ENCODE measurements around the gene GRK5. TPM values are rescaled to one million over a fixed set of nuclear protein-coding genes. Genes with fewer than 3 reads are reported as not detected.

GRK5 gene
- polyA plus RNA-seq, 1 donor from 2014 or later: 34.9 TPM

DNA sequence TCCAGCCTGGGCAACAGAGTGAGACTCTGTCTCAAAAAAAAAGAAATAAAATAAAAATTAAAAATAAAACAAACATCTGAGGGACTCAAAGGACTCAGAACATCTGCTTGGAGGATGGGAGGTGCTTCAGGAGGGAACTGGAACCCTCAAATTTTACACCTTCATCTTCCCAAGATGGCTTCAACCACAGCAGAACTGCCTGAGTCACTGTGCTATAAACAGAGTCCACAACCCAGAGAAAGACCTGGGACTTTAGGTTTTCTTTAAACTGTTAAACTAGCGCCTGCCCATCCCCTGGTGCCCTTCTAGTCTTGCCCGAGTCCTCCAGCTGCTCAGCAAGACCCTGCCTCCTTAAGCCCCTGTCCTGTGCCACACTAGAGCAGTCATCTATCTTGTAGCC lies 294.3 kb downstream of the GRK5 start:
- no peak for TF ChIP-seq SMC3 (conservative IDR thresholded peaks at IDR 0.05; ENCODE audit: poor library complexity)
- no peak for TF ChIP-seq EZH2 (IDR thresholded peaks at IDR 0.05; ENCODE audit: borderline replicate concordance, insufficient read depth, low read length, poor library complexity, severe bottlenecking)
- H3K4me2 ChIP-seq (ENCODE audit: low read length): no peak overlapping the region
- H3K79me2 ChIP-seq (replicated peaks; ENCODE audit: insufficient read depth, low read length): no peaks in the 10 kb centered on the region
- no peaks in the 10 kb centered on the region for H3F3A ChIP-seq (ENCODE audit: insufficient read depth, low read length, poor library complexity, severe bottlenecking)
- no peak overlapping the region for H3K9ac ChIP-seq (ENCODE audit: low read length)
- no peaks in the 10 kb centered on the region for H3K9me2 ChIP-seq (ENCODE audit: insufficient read depth, low read length)
- no peak overlapping the region for H3K4me3 ChIP-seq (ENCODE audit: low read length)
- H3K36me3 ChIP-seq (ENCODE audit: insufficient read depth, low read length): no peaks in the 10 kb centered on the region
- no peaks in the 10 kb centered on the region for H4K20me1 ChIP-seq (ENCODE audit: insufficient read depth)
- H3K27ac ChIP-seq (ENCODE audit: low read length): no peak overlapping the region
- H2AFZ ChIP-seq (ENCODE audit: low read depth, low read length): no peak overlapping the region
- no peaks in the 10 kb centered on the region for H3K27me3 ChIP-seq (ENCODE audit: insufficient read depth, low read depth, low read length)
- H3K9me3 ChIP-seq (ENCODE audit: low read length): no peaks in the 10 kb centered on the region

DNA sequence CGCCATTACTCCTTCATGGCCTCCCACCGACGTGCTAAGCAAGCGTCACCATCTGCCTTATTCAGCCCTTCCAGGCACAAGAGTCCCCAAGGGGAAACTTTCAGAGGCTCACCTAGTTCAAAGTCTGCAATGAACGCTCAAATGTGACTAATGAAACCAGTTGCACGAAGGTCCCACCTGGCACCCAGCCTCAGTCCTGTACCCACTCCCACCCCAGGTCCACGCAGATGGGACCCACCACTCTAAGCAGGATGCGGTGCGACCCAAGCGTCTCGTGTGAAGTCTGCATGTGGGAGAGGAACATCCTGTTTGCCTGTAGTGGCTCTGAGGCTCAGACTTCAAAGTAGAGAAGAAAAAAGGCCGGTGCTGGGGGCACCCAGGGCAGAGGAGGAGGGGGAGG lies 294.8 kb downstream of the GRK5 start:
- Histone ChIP-seq H3K9ac (ENCODE audit: low read length) (no peak overlapping the region), H3K4me3 (ENCODE audit: low read length) (no peak overlapping the region), H3F3A (ENCODE audit: insufficient read depth, low read length, poor library complexity, severe bottlenecking) (no peaks in the 10 kb centered on the region), H3K9me2 (ENCODE audit: insufficient read depth, low read length) (no peaks in the 10 kb centered on the region), H3K27me3 (ENCODE audit: insufficient read depth, low read depth, low read length) (no peaks in the 10 kb centered on the region), H3K79me2 (replicated peaks; ENCODE audit: insufficient read depth, low read length) (no peaks in the 10 kb centered on the region), H4K20me1 (ENCODE audit: insufficient read depth) (no peaks in the 10 kb centered on the region), H3K27ac (ENCODE audit: low read length) (no peak overlapping the region), H2AFZ (ENCODE audit: low read depth, low read length) (no peak overlapping the region), H3K9me3 (ENCODE audit: low read length) (no peaks in the 10 kb centered on the region), H3K4me2 (ENCODE audit: low read length) (no peak overlapping the region), H3K36me3 (ENCODE audit: insufficient read depth, low read length) (no peaks in the 10 kb centered on the region)
- TF ChIP-seq EZH2 (IDR thresholded peaks at IDR 0.05; ENCODE audit: borderline replicate concordance, insufficient read depth, low read length, poor library complexity, severe bottlenecking) (no peak), POLR2AphosphoS5 (IDR thresholded peaks at IDR 0.05) (no peak), EP300 (conservative IDR thresholded peaks at IDR 0.05; ENCODE audit: poor library complexity, severe bottlenecking) (no peak)
- TF ChIP-seq, protein P1, sequence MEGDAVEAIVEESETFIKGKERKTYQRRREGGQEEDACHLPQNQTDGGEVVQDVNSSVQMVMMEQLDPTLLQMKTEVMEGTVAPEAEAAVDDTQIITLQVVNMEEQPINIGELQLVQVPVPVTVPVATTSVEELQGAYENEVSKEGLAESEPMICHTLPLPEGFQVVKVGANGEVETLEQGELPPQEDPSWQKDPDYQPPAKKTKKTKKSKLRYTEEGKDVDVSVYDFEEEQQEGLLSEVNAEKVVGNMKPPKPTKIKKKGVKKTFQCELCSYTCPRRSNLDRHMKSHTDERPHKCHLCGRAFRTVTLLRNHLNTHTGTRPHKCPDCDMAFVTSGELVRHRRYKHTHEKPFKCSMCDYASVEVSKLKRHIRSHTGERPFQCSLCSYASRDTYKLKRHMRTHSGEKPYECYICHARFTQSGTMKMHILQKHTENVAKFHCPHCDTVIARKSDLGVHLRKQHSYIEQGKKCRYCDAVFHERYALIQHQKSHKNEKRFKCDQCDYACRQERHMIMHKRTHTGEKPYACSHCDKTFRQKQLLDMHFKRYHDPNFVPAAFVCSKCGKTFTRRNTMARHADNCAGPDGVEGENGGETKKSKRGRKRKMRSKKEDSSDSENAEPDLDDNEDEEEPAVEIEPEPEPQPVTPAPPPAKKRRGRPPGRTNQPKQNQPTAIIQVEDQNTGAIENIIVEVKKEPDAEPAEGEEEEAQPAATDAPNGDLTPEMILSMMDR (IDR thresholded peaks at IDR 0.05; ENCODE audit: poor library complexity, severe bottlenecking): no peak

DNA sequence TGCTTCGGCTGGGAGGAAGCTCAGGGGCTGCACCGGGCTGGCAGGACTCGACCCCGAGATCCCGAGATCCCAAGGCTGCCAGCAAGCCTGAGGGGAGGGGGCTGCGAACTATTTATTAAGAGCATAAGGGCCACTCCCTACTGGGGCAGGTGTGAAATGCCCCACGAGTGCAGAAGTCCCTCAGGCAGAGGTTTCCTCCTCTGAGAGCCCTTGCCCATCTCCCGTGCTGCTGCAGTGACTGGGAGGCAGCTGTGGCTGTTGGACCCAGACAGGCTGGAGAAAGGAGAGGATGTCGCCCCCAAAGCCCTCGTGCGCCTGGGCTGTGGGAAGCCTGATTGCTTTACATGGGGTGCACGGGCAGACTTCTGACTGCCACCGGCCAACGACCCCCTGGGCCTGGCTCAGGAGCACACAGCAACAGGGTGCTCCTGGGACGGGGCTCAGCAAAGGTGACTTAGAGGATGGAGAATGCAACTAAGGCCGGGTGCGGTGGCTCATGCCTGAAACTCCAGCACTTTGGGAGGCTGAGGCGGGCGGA lies 295.3 kb downstream of the GRK5 start:
- Histone ChIP-seq H3K36me3 (ENCODE audit: insufficient read depth, low read length) (no peaks in the 10 kb centered on the region), H3K27me3 (ENCODE audit: insufficient read depth, low read depth, low read length) (no peaks in the 10 kb centered on the region), H4K20me1 (ENCODE audit: insufficient read depth) (no peaks in the 10 kb centered on the region), H3K9ac (ENCODE audit: low read length) (no peak overlapping the region), H2AFZ (ENCODE audit: low read depth, low read length) (no peak overlapping the region), H3K4me3 (ENCODE audit: low read length) (no peak overlapping the region), H3K79me2 (replicated peaks; ENCODE audit: insufficient read depth, low read length) (no peaks in the 10 kb centered on the region), H3K27ac (ENCODE audit: low read length) (no peak overlapping the region), H3K9me2 (ENCODE audit: insufficient read depth, low read length) (no peaks in the 10 kb centered on the region), H3F3A (ENCODE audit: insufficient read depth, low read length, poor library complexity, severe bottlenecking) (no peaks in the 10 kb centered on the region), H3K4me2 (ENCODE audit: low read length) (no peak overlapping the region), H3K9me3 (ENCODE audit: low read length) (no peaks in the 10 kb centered on the region)
- no peak for TF ChIP-seq TAF1 (IDR thresholded peaks at IDR 0.05; ENCODE audit: low read depth)
- TF ChIP-seq POLR2AphosphoS5 (IDR thresholded peaks at IDR 0.05): no peak
- no peak for TF ChIP-seq SMC3 (conservative IDR thresholded peaks at IDR 0.05; ENCODE audit: poor library complexity)
- TF ChIP-seq EZH2 (IDR thresholded peaks at IDR 0.05; ENCODE audit: borderline replicate concordance, insufficient read depth, low read length, poor library complexity, severe bottlenecking): no peak
- TF ChIP-seq, protein P2, sequence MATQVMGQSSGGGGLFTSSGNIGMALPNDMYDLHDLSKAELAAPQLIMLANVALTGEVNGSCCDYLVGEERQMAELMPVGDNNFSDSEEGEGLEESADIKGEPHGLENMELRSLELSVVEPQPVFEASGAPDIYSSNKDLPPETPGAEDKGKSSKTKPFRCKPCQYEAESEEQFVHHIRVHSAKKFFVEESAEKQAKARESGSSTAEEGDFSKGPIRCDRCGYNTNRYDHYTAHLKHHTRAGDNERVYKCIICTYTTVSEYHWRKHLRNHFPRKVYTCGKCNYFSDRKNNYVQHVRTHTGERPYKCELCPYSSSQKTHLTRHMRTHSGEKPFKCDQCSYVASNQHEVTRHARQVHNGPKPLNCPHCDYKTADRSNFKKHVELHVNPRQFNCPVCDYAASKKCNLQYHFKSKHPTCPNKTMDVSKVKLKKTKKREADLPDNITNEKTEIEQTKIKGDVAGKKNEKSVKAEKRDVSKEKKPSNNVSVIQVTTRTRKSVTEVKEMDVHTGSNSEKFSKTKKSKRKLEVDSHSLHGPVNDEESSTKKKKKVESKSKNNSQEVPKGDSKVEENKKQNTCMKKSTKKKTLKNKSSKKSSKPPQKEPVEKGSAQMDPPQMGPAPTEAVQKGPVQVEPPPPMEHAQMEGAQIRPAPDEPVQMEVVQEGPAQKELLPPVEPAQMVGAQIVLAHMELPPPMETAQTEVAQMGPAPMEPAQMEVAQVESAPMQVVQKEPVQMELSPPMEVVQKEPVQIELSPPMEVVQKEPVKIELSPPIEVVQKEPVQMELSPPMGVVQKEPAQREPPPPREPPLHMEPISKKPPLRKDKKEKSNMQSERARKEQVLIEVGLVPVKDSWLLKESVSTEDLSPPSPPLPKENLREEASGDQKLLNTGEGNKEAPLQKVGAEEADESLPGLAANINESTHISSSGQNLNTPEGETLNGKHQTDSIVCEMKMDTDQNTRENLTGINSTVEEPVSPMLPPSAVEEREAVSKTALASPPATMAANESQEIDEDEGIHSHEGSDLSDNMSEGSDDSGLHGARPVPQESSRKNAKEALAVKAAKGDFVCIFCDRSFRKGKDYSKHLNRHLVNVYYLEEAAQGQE (IDR thresholded peaks at IDR 0.05; ENCODE audit: borderline replicate concordance): no peak
